ENCODE measurements around the gene ANK3. TPM values are rescaled to one million over a fixed set of nuclear protein-coding genes. Genes with fewer than 3 reads are reported as not detected.

The ANK3 gene
- total RNA-seq, 2 experiments from 2014 or later, result 60.5 to 61.9 TPM

- no peak overlapping the region for H3K4me3 Mint-ChIP-seq
- Histone ChIP-seq H3K27ac (ENCODE audit: low read depth in 1 of 2, low read length in 2 of 2) (no peak overlapping the region), H3K4me1 (ENCODE audit: insufficient read depth, low read length) (no peaks in the 10 kb centered on the region), H3K27me3 (ENCODE audit: control insufficient read depth in 1 of 2, insufficient read depth in 2 of 2, low read length in 2 of 2) (no peaks in the 10 kb centered on the region), H3K4me3 (ENCODE audit: low read length) (no peak overlapping the region), H3K9me3 (ENCODE audit: control insufficient read depth in 1 of 2, insufficient read depth in 1 of 2, low read length in 2 of 2) (no peaks in the 10 kb centered on the region), H3K36me3 (ENCODE audit: insufficient read depth, low read length) (no peaks in the 10 kb centered on the region)
- ChIA-PET CTCF (no interaction called here), POLR2A (no interaction called here)
- DNase-seq (no peak), ATAC-seq (ENCODE audit: poor library complexity) (no peak)
- intact Hi-C loops (cut with DNase I, micrococcal nuclease), result no loop called here
- TF ChIP-seq CTCF (IDR thresholded peaks at IDR 0.05), result no peak
- no peaks in the 10 kb centered on the region for H3K27me3 Mint-ChIP-seq
- H3K4me1 Mint-ChIP-seq (ENCODE audit: low read depth), result no peaks in the 10 kb centered on the region
- H3K36me3 Mint-ChIP-seq (ENCODE audit: low read depth), result peaks cover 41% of the 10 kb centered on the region
- no peaks in the 10 kb centered on the region for H3K9me3 Mint-ChIP-seq
- no peak overlapping the region for H3K27ac Mint-ChIP-seq
Measured at GRCh38 chr10:60050366-60050765, 339.3 kb downstream of the ANK3 start.

- Mint-ChIP-seq H3K9me3 (no peaks in the 10 kb centered on the region), H3K27me3 (no peaks in the 10 kb centered on the region), H3K4me1 (ENCODE audit: low read depth) (no peaks in the 10 kb centered on the region), H3K36me3 (ENCODE audit: low read depth) (peaks cover 49% of the 10 kb centered on the region), H3K4me3 (no peak overlapping the region), H3K27ac (no peak overlapping the region)
- Histone ChIP-seq H3K36me3 (ENCODE audit: insufficient read depth, low read length) (peaks cover 2% of the 10 kb centered on the region), H3K4me3 (ENCODE audit: low read length) (no peak overlapping the region), H3K4me1 (ENCODE audit: insufficient read depth, low read length) (no peaks in the 10 kb centered on the region), H3K9me3 (ENCODE audit: control insufficient read depth in 1 of 2, insufficient read depth in 1 of 2, low read length in 2 of 2) (no peaks in the 10 kb centered on the region), H3K27me3 (ENCODE audit: control insufficient read depth in 1 of 2, insufficient read depth in 2 of 2, low read length in 2 of 2) (no peaks in the 10 kb centered on the region), H3K27ac (ENCODE audit: low read depth in 1 of 2, low read length in 2 of 2) (no peak overlapping the region)
- DNase-seq (no peak), ATAC-seq (ENCODE audit: poor library complexity) (no peak)
- CTCF ChIA-PET, result no interaction called here
- no peak for TF ChIP-seq CTCF (IDR thresholded peaks at IDR 0.05)
- intact Hi-C loops (cut with DNase I, micrococcal nuclease), result no loop called here
- POLR2A ChIA-PET, result no interaction called here
Measured at GRCh38 chr10:60048091-60048501, 341.6 kb downstream of the ANK3 start.

- intact Hi-C loops (cut with DNase I, micrococcal nuclease), result no loop called here
- peaks cover 7% of the 10 kb centered on the region for H3K36me3 ChIP-seq (ENCODE audit: insufficient read depth, low read length)
- Mint-ChIP-seq H3K9me3 (no peaks in the 10 kb centered on the region), H3K36me3 (ENCODE audit: low read depth) (peaks cover 59% of the 10 kb centered on the region), H3K27ac (no peak overlapping the region), H3K4me3 (no peak overlapping the region), H3K27me3 (no peaks in the 10 kb centered on the region), H3K4me1 (ENCODE audit: low read depth) (no peaks in the 10 kb centered on the region)
- ChIA-PET POLR2A (no interaction called here), CTCF (no interaction called here)
- no peak for ATAC-seq (ENCODE audit: poor library complexity)
- H3K4me1 ChIP-seq (ENCODE audit: insufficient read depth, low read length), result no peaks in the 10 kb centered on the region
- no peak overlapping the region for H3K27ac ChIP-seq (ENCODE audit: low read depth in 1 of 2, low read length in 2 of 2)
- H3K4me3 ChIP-seq (ENCODE audit: low read length), result no peak overlapping the region
- H3K9me3 ChIP-seq (ENCODE audit: control insufficient read depth in 1 of 2, insufficient read depth in 1 of 2, low read length in 2 of 2), result no peaks in the 10 kb centered on the region
- H3K27me3 ChIP-seq (ENCODE audit: control insufficient read depth in 1 of 2, insufficient read depth in 2 of 2, low read length in 2 of 2), result no peaks in the 10 kb centered on the region
- no peak for DNase-seq
- no peak for TF ChIP-seq CTCF (IDR thresholded peaks at IDR 0.05)
Measured at GRCh38 chr10:60045571-60045970, 344.1 kb downstream of the ANK3 start.
